Thoracic aorta (tissue), 2 donors: ENCODE data around the gene CPEB3. TPM values are rescaled to one million over a fixed set of nuclear protein-coding genes. Genes with fewer than 3 reads are reported as not detected.
A peak's percentile ranks its signal among the peaks of the same experiment; 100 is the strongest.

ENCODE experiments used
- ATAC-seq: fragments of 150-250 bp; one replicate; pipeline ENCODE4 v1.8.0; 2017; ENCODE audit warnings: low read depth; ENCODE audit not compliant: insufficient number of reproducible peaks, low FRiP score
- DNase-seq: peaks from one replicate; pipeline ENCODE4 v3.0.0-alpha.2; 2020; ENCODE audit warnings: low spot score
- H3K27ac ChIP-seq, 2 donors: fragments of 200-600 bp; sonication (generic); 1 replicate in 1 of 2; 2 replicates in 1 of 2; pipeline ENCODE4 v1.5.1; 2016; ENCODE audit warnings: mild to moderate bottlenecking in 2 of 2, moderate library complexity in 2 of 2
- H3K27me3 ChIP-seq: fragments of 200-600 bp; sonication (generic); replicated peaks from 2 replicates; pipeline ENCODE4 v1.6.0; 2016; ENCODE audit warnings: mild to moderate bottlenecking; ENCODE audit not compliant: insufficient read depth
- H3K36me3 ChIP-seq: fragments of 200-600 bp; sonication (generic); one replicate; pipeline ENCODE4 v1.5.1; 2016
- H3K4me1 ChIP-seq, 2 donors: fragments of 200-600 bp; sonication (generic); 1 replicate in 1 of 2; 2 replicates in 1 of 2; pipeline versions ENCODE4 v1.5.1 to v1.6.0; 2016; ENCODE audit warnings: low read depth in 2 of 2, mild to moderate bottlenecking in 1 of 2; ENCODE audit not compliant: control insufficient read depth in 1 of 2
- H3K4me3 ChIP-seq: fragments of 200-600 bp; sonication (generic); 2 replicates; pipeline ENCODE4 v1.5.1; 2016; ENCODE audit warnings: mild to moderate bottlenecking
- H3K9me3 ChIP-seq: fragments of 200-600 bp; sonication (generic); 2 replicates; pipeline ENCODE4 v1.5.1; 2016
- total RNA-seq, 2 donors: library from RNA; depleted of rRNA; stranded (reverse); fragments of >200 nt; gene quantifications; one replicate each; pipeline versions ENCODE4 v1.1.0 to v1.2.3, GENCODE V29; 2016
- TF ChIP-seq, protein P1 (sequence below): fragments of 200-600 bp; sonication (generic); IDR thresholded peaks from one replicate; pipeline ENCODE4 v1.5.1; 2019; ENCODE audit warnings: antibody characterized with exemption

CPEB3 gene
- total RNA-seq, 2 donors from 2014 or later, result 6.8 to 12.2 TPM

- no peaks in the 10 kb centered on the region for H3K4me1 ChIP-seq
- TF ChIP-seq, protein P1, sequence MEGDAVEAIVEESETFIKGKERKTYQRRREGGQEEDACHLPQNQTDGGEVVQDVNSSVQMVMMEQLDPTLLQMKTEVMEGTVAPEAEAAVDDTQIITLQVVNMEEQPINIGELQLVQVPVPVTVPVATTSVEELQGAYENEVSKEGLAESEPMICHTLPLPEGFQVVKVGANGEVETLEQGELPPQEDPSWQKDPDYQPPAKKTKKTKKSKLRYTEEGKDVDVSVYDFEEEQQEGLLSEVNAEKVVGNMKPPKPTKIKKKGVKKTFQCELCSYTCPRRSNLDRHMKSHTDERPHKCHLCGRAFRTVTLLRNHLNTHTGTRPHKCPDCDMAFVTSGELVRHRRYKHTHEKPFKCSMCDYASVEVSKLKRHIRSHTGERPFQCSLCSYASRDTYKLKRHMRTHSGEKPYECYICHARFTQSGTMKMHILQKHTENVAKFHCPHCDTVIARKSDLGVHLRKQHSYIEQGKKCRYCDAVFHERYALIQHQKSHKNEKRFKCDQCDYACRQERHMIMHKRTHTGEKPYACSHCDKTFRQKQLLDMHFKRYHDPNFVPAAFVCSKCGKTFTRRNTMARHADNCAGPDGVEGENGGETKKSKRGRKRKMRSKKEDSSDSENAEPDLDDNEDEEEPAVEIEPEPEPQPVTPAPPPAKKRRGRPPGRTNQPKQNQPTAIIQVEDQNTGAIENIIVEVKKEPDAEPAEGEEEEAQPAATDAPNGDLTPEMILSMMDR, result no peak
- H3K27ac ChIP-seq, result no peak overlapping the region
- H3K27me3 ChIP-seq, result no peaks in the 10 kb centered on the region
- DNase-seq, result no peak
- no peaks in the 10 kb centered on the region for H3K36me3 ChIP-seq
- H3K9me3 ChIP-seq, result no peaks in the 10 kb centered on the region
- H3K4me3 ChIP-seq, result no peak overlapping the region
- no peak for ATAC-seq
Measured at GRCh38 chr10:92131275-92131820, 159.5 kb downstream of the CPEB3 start.

DNA sequence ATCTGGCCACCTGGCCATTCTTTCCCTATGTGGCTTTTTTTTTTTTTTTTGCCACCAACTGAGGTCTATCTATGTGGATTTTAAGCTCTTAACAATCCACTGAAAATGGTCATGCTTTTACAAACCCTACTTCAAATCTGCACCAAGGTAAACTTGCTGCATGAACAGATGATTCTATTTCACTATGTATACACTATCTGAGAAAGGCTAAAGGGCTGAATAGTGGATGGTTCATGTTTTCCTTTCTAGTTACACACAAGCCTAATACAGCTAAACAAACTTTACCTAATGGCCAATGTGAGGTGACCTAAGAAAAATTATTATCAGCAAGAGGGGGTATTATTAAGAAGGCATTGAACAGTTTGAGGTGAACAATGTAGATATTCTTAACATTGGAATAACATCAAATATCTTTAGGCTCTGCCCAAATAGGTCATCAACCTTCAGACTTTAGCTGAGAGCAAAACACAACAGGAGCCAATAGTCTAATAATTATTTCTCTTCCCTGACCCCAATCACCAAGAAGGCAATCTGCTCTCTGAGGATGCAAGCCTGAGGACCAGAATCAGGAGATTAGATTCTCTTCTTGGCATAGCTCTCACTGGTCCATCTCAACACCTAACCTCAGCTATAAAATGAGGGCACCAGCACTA lies 160.1 kb downstream of the CPEB3 start:
- H3K4me3 ChIP-seq, result no peak overlapping the region
- TF ChIP-seq, protein P1, result no peak
- DNase-seq, result no peak
- H3K36me3 ChIP-seq, result no peaks in the 10 kb centered on the region
- no peaks in the 10 kb centered on the region for H3K9me3 ChIP-seq
- peaks cover 0 to 3% of the 10 kb centered on the region in 2 donors for H3K4me1 ChIP-seq
- no peaks in the 10 kb centered on the region for H3K27me3 ChIP-seq
- no peak for ATAC-seq
- no peak overlapping the region for H3K27ac ChIP-seq

DNA sequence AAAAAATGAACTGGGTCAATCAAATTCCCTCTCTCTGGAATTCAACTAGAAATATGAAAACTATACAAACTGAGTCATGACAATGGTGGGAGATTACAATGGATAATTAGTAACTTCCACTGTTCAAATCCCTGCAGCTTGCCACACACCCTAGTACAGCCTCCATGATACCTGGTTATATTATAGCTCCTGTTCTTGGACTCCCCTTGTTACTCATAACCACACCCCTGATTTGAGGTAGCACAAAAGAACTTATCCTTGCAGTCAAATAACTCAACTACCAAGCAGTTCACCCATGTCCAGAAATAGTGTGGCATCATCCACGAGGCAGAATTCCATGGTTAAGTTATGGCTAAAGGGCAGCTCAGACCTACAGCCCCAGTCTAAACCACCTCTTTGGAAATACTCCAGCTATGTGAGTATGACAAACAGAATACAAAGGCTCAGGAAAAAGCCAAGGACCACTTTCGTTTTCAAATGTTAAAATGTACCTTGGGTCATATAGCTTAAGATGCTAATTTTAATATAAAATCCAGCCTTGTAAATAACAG lies 164.7 kb downstream of the CPEB3 start:
- Histone ChIP-seq H3K9me3 (no peaks in the 10 kb centered on the region), H3K27ac (no peak overlapping the region)

DNA sequence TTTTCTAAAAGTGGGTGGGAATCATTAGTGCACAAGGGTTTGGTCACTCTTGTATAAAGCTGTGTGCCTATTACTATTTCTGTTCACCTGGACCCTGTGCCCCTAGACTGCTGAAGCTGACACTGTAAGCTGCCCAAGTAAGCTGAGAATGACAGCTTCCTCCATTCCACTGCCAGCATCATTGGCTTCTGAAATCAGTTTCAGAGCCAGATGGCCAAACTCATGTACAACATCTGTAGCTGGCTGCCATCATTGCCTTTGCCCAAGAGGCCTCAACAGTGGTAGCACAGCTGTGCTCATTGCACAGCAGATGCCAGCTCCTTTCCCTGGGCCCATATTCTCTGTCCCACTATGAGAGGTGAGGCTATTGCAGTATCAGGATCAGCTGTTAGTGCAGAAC lies 165.7 kb downstream of the CPEB3 start:
- DNase-seq, result no peak
- Histone ChIP-seq H3K9me3 (no peaks in the 10 kb centered on the region), H3K36me3 (no peaks in the 10 kb centered on the region), H3K4me3 (no peak overlapping the region), H3K27me3 (no peaks in the 10 kb centered on the region), H3K27ac (peak overlapping the region; percentile 71 to 72), H3K4me1 (peaks cover 35 to 54% of the 10 kb centered on the region in 2 donors)
- ATAC-seq, result no peak
- TF ChIP-seq, protein P1, result no peak

More for the DNA sequence above, 164.7 kb downstream of the CPEB3 start:
- TF ChIP-seq, protein P1, result no peak
- Histone ChIP-seq H3K36me3 (no peaks in the 10 kb centered on the region), H3K27me3 (no peaks in the 10 kb centered on the region), H3K4me1 (peaks cover 31 to 46% of the 10 kb centered on the region in 2 donors), H3K4me3 (no peak overlapping the region)
- ATAC-seq (no peak), DNase-seq (no peak)

DNA sequence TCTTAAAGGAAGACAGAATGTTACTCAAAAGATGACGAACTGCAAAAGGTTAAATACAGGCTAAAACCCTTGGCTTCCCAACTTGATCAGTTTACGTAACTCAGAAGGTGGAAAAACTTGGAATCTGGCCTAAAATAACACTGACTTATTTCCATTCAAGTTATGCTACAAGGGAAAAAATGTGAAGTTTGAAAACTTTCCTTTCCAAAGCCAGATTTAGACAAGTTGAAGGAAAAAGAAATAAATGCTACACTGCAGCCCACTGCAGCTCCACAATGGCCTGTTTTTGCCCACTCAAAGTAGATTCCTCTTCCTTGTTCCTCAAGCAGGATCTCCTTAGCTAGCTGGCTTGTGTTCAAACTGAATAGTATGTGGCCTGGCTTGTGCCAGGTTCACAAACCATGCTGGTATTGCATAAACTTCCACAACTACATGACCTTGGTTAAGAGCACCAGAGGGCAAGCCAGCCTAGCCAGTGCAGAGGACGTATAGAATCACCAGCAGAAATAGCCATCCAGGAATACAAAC lies 166.2 kb downstream of the CPEB3 start:
- DNase-seq, result no peak
- ATAC-seq, result no peak
- no peaks in the 10 kb centered on the region for H3K9me3 ChIP-seq

More for the DNA sequence above, 166.2 kb downstream of the CPEB3 start:
- TF ChIP-seq, protein P1, result no peak
- peak overlapping the region; percentile 12 for H3K4me3 ChIP-seq
- H3K36me3 ChIP-seq, result no peaks in the 10 kb centered on the region
- peaks cover 35 to 55% of the 10 kb centered on the region in 2 donors for H3K4me1 ChIP-seq
- H3K27me3 ChIP-seq, result no peaks in the 10 kb centered on the region
- peak overlapping the region; percentile 71 to 72 for H3K27ac ChIP-seq
